DOHH2 (cell line): ENCODE measurements around the gene NHSL2.

Source experiments
- EZH2phosphoT487 ChIP-seq: fragments of 200-600 bp; sonication (generic); IDR thresholded peaks from 2 replicates; pipeline ENCODE4 v1.6.1; 2017; ENCODE audit warnings: borderline replicate concordance, mild to moderate bottlenecking, antibody characterized with exemption, low read length, moderate library complexity, mixed read lengths
- TF ChIP-seq, protein P1 (sequence below): fragments of 200-600 bp; sonication (generic); IDR thresholded peaks from one replicate; pipeline ENCODE4 v1.5.1; 2014; ENCODE audit warnings: antibody characterized with exemption, mild to moderate bottlenecking, low read depth, low read length; ENCODE audit not compliant: poor library complexity, severe bottlenecking

DNA sequence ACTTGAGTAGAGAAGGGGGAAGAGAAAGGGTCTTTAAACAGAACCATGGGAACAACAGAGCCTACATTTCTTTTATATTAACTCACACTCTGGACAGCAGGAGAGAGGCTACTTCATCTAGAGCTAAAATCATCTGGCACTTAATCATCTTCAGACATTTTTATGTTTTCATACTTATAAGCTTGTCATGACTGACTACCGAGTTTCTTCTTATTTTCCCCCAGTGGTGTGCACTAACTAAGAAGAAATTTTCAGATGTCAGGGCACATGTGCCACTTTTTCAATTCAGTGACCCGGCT, 232.9 kb downstream of the NHSL2 start:
- TF ChIP-seq, protein P1, sequence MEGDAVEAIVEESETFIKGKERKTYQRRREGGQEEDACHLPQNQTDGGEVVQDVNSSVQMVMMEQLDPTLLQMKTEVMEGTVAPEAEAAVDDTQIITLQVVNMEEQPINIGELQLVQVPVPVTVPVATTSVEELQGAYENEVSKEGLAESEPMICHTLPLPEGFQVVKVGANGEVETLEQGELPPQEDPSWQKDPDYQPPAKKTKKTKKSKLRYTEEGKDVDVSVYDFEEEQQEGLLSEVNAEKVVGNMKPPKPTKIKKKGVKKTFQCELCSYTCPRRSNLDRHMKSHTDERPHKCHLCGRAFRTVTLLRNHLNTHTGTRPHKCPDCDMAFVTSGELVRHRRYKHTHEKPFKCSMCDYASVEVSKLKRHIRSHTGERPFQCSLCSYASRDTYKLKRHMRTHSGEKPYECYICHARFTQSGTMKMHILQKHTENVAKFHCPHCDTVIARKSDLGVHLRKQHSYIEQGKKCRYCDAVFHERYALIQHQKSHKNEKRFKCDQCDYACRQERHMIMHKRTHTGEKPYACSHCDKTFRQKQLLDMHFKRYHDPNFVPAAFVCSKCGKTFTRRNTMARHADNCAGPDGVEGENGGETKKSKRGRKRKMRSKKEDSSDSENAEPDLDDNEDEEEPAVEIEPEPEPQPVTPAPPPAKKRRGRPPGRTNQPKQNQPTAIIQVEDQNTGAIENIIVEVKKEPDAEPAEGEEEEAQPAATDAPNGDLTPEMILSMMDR: no peak
- no peak for TF ChIP-seq EZH2phosphoT487
